Glomerular endothelial cell (primary cell): ENCODE data around the gene LRGUK. TPM values are rescaled to one million over a fixed set of nuclear protein-coding genes. Genes with fewer than 3 reads are reported as not detected.

Source experiments
- DNase-seq: peaks from one replicate; pipeline ENCODE4 v3.0.0-alpha.2; 2011; ENCODE audit warnings: low read depth, low spot score; ENCODE audit errors: extremely low read depth
- total RNA-seq: library from RNA; depleted of rRNA; stranded (reverse); fragments of >200 nt; gene quantifications from 2 replicates; pipeline ENCODE4 v1.2.3, GENCODE V29; 2015

Gene LRGUK
- total RNA-seq, 1 donor from 2014 or later, result 0.18 TPM

DNA sequence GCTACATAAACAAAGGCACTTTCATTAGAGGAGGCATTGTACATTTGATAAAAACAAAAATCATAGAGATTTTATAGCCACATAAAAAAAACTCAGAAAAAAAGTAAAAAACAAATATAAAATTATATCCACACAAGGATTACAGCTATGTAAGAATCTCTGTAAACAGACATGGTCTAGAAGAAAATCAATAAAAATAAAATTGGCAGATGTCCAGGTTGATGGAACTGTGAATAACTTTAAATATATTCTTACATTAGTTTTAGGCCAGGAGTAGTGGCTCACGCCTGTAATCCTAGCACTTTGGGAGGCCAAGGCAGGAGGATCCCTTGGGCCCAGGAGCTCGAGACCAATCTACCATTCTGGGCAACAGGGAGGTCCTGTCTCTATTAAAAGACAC lies 170.3 kb downstream of the LRGUK start:
- no peak for DNase-seq

DNA sequence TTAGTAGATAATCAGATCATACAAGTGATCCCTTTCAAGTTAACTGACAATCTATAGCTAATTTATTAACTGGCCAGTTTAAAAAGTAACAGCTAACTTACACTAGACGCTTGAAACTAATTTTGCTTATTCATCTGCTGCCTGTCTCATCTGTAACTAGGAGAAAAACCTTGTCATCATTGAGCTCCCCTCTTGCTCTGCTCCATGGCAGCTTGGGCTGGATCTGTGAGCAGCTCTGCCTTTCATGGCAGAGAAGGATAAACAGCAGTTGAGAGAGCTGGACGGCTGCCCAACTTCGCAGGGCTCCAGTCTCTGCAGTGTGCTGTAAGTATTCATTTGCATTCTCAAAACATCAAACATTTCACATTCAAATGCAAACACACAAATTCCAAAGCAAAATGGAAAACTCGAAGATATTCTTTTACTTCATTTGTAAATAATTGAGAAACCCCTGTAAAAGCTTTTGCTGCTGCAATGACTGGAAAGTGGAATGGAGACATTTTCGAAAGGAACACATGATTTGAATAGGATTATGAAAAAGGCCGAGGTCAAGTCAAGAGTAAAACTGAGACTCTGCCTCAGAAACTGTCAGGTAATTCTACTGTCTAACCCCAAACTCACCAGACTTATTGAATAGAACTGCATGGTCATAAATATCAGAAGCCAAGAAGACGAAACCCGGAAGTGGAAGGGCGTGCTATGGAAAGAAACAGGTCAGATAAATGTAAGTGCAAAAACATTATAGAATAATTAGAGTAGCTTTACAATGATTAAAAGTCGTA lies 172.0 kb downstream of the LRGUK start:
- no peak for DNase-seq

DNA sequence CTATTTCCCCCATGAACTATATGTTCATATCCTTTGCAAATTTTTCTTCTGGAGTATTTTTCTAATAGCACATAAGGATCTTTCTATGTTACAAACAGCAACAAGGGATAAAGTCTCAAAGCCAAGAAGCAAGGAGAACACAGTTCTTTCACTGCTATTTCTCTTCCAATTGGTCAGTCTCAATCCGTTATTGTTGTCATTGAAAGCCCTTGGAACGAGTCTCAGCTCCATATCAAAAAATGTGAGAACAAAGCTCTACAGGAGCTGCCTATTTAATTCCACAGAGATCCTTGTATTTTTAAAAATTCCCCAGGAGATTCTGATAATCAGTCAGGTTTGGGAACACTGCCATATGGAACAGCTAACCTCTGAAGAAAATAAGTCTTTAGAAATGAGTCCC lies 173.8 kb downstream of the LRGUK start:
- no peak for DNase-seq

DNA sequence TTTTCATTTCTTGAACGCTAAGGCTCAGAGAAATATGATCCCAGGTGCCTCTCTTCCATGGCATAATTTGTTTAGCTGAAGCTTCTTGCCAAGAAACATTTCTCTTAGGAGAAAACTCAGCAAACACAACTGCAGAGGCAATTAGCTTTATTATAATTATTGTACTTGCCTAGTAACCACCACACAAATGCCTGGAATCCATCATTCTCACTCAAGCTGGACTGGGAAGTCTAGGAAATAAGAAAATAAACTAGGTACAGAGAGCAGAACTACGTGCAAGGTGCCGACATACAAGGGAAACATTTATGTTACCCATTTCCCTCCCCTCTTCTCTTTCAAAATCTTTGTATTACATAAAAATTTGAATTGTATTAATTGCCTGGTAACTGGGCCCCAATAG lies 174.5 kb downstream of the LRGUK start:
- DNase-seq, result no peak

DNA sequence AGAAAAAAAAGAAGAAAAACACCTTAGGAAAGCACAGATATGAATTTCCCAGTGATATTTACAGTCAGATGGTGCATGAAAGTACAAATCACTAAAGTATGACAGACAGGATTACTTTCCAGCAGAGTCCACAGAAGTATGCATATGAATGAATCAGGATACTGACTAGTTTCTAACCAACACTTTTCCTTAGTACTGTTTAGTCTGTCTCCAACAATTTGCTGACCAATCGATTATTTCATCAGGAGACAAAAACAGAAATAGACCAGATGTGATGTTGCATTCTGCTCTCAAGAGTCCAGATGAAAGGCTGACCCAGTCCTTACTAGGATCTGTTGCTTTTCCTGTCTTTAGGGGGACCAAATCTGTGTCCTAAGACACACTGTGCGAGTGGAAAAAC lies 175.0 kb downstream of the LRGUK start:
- DNase-seq, result no peak

DNA sequence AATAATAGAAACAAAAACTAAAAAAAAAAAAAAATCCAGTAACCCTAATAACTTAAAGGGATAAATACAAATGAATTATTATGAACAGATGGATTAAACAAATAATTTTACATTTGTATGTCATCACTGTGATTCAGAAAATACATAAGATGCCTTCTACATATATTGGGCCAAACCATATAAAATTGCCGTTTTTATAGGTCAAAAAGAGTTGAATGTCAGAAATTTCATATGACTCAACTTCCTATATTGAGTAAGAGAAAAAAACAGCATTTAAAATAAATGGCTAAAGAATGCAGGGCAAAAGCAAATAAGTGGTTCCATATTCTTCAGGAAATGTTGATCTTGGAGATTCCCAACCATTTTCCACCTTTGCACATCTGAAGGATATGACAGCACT lies 180.2 kb downstream of the LRGUK start:
- no peak for DNase-seq

DNA sequence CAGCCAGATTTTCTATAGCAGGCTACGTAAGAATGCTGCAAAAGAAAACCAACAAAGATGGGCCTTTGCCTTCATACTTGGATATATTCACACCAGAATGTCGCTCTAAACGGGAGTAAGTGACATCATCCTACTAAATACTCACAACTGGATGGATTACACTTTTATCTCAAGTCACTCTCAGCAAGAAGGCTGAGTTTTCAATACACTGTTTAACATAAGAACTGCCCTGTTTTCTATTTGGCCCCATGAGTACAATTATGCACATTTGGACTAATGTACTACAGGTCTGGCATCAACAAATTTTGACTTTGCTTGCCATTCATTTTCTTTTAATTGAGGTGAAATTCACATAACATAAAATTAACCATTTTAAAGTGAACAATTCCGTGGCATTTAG lies 181.4 kb downstream of the LRGUK start:
- DNase-seq, result no peak

DNA sequence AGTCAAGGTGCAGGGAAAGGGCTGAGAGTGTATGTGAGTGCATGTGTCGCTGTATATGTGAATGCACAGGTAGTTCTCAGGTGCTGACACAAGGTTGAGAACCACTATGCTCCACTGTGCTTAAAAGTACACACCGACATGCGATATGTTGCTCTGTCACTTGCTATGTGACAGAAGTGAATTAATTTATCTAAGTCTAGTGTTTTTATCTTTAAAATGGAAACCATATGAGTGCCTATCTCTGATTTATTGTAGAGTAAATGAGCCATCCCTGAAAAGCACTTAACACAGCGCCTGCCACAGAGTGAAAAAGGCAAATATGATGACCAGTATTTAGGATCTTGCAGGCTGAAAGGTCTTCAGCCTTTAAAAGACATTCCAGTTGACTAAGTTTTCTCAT lies 184.7 kb downstream of the LRGUK start:
- DNase-seq, result no peak

DNA sequence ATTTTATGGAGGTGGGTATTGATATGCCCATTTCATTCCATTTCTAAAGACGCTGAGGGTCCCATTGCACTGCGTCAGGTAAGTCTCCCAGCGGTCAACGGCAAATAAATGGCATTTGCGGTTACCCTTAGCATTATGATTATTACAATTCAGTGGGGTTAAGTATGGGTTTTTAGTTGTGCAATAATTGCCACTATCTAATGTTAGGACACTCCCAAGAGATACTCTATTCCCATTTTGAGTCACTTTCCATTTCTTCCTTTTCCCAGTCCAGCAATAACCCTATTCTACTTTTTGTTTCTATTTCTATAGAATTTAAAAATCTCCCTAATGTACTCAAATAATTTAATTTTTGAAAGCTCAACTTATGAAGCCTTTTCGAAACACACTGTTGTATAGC lies 185.6 kb downstream of the LRGUK start:
- no peak for DNase-seq

DNA sequence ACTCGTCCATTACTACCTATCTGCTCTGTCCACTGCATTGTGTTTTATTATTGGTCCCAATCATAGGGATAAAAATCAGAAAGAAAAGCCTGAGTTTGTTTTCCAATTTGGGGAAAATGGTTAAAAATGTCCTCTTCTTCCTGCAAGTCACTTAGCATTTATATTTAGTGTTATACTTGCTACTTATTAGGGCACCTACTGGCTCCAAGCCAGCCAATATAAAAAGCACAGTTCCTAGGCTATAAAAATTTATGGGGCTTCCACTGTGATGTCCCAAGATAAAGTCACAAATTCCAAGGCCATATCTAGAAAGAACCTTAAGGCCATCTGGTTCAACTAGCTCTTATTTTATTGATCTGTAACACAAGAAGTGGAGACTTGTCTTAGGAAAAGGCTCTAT lies 186.4 kb downstream of the LRGUK start:
- no peak for DNase-seq

Other genes starting within 250 kb of the LRGUK start
- gene SLC35B4, start 189.6 kb downstream of the LRGUK start, total RNA-seq, result 12.5 and 23.4 TPM in 2 replicates